Motor neuron (in vitro differentiated cells): ENCODE results near the gene PLEKHA3. TPM values are rescaled to one million over a fixed set of nuclear protein-coding genes. Genes with fewer than 3 reads are reported as not detected.

Experiments used
- ATAC-seq, 8 experiments: fragments of 200-7000 bp; cut with Tn5 transposase; replicated peaks in 6 of 8; 2 replicates each; pipeline ENCODE4 v1.8.0; 2021; ENCODE audit warnings: mild to moderate bottlenecking in 8 of 8, moderate library complexity in 8 of 8
- H3K27ac ChIP-seq, 2 donors: fragments of 250-450 bp; sonication (Bioruptor Pico); 2 replicates each; pipeline ENCODE4 v1.9.0; 2021; ENCODE audit warnings: antibody characterized with exemption in 2 of 2, mild to moderate bottlenecking in 2 of 2, moderate library complexity in 1 of 2
- H3K4me1 ChIP-seq, 2 donors: fragments of 250-450 bp; sonication (Bioruptor Pico); replicated peaks in 1 of 2; 2 replicates each; pipeline ENCODE4 v1.6.1; 2021; ENCODE audit warnings: antibody characterized with exemption in 2 of 2, mild to moderate bottlenecking in 2 of 2, moderate library complexity in 1 of 2
- H3K4me3 ChIP-seq, 5 donors: fragments of 250-450 bp; sonication (Bioruptor Pico); 2 replicates each; pipeline ENCODE4 v1.9.0; 2021; ENCODE audit warnings: antibody characterized with exemption in 5 of 5, mild to moderate bottlenecking in 5 of 5, moderate library complexity in 4 of 5
- WGBS, 10 experiments: fragments of 450-650 bp; shearing (Covaris generic); methylation state at CpG; one replicate each; pipeline ENCODE4 v1.0.0; 2022; 5-methylcytosine and 5-hydroxymethylcytosine counted together
- in situ Hi-C, 9 experiments: fragments of 400-800 bp; cut with MboI; loops; one replicate each; pipeline ENCODE4 v1.15.0; 2021; ENCODE audit warnings: low sequenced_read_pairs in 9 of 9, low pct_unique_long_range_greater_than_20kb in 2 of 9; ENCODE audit not compliant: unreplicated experiment in 9 of 9
- total RNA-seq, 8 experiments: library from RNA; unstranded; fragments of 300-600 nt; gene quantifications; 2 replicates each; pipeline versions ENCODE4 v1.2.3 to v1.2.4, GENCODE V29; 2022

Gene PLEKHA3
- total RNA-seq, 8 experiments from 2014 or later: 6.0 to 20.0 (median 8.5) TPM

- in situ Hi-C loops: no loop called here
- Histone ChIP-seq H3K4me3 (no peak overlapping the region), H3K4me1 (no peaks in the 10 kb centered on the region), H3K27ac (no peak overlapping the region)
- WGBS, 10 experiments: 61 to 100% (median 93%) methylated on average over 2 to 8 of the region's 8 CpGs; no CpG with 5 or more reads in 3 of the 10 experiments
- no peak for ATAC-seq
Measured at GRCh38 chr2:178530625-178531142, 50.4 kb downstream of the PLEKHA3 start.

- Histone ChIP-seq H3K4me3 (no peak overlapping the region), H3K27ac (no peak overlapping the region), H3K4me1 (no peaks in the 10 kb centered on the region)
- in situ Hi-C loops: no loop called here
- WGBS, 10 experiments: 86 to 100% (median 93%) methylated on average over 4 to 12 of the region's 12 CpGs; no CpG with 5 or more reads in 1 of the 10 experiments
- no peak for ATAC-seq
Measured at GRCh38 chr2:178531168-178531567, 50.9 kb downstream of the PLEKHA3 start.

DNA sequence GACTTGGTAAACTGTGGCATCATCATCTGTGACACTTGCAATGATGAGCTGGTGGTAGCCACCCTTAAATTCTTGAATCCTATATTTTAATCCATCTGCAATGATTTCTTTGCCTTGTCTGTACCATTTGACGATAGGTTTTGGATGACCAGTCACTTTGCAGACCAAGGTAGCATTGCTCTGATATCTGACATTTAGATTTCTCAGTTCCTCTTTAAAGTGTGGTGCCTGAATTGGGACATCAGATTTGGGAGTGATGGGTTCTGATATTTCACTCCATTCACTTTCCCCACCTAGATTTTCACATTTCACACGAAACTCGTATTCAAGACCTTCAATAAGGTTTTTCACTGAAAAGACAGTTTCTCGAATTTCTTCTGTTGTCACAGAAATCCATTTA, 55.8 kb downstream of the PLEKHA3 start:
- no peak for ATAC-seq
- Histone ChIP-seq H3K4me3 (no peak overlapping the region), H3K27ac (no peak overlapping the region), H3K4me1 (no peaks in the 10 kb centered on the region)
- in situ Hi-C loops: no loop called here
- 65 to 98% (median 87%) methylated on average over 2 to 4 of the region's 4 CpGs; no CpG with 5 or more reads in 1 of the 10 experiments for WGBS, 10 experiments

GRCh38 chr2:178542161-178542560, 61.9 kb downstream of the PLEKHA3 start:
- ATAC-seq: no peak
- in situ Hi-C loops: no loop called here
- no peaks in the 10 kb centered on the region for H3K4me1 ChIP-seq
- H3K27ac ChIP-seq: no peak overlapping the region
- WGBS, 10 experiments: 86 to 97% (median 94%) methylated on average over 3 to 10 of the region's 12 CpGs; no CpG with 5 or more reads in 2 of the 10 experiments
- H3K4me3 ChIP-seq: no peak overlapping the region

GRCh38 chr2:178542569-178542968, 62.3 kb downstream of the PLEKHA3 start:
- no peak overlapping the region for H3K27ac ChIP-seq
- in situ Hi-C loops: no loop called here
- H3K4me3 ChIP-seq: no peak overlapping the region
- ATAC-seq: no peak
- WGBS, 10 experiments: 68 to 100% (median 89%) methylated on average over 1 to 5 of the region's 5 CpGs
- H3K4me1 ChIP-seq: no peaks in the 10 kb centered on the region

DNA sequence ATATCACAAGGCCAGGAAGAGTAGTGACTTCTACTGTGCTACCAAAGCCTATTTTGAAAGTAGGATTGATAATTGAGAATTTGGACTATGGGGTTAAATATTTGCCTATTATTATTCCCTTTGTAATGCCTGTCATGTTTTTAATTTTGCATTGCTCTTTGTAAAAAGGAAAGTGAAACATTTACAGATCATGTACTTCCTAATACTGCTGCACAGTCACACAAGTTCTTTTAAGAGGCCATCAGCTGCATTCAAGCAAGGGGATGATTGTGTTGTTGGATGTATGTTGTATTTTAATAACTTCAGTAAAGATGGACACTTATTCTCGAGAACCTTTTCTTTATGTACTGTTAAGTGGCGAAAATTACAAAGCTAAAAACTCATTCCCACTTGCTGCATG, 70.1 kb downstream of the PLEKHA3 start:
- ATAC-seq: no peak
- H3K4me1 ChIP-seq: no peaks in the 10 kb centered on the region
- H3K27ac ChIP-seq: no peak overlapping the region
- no peak overlapping the region for H3K4me3 ChIP-seq
- in situ Hi-C loops: no loop called here
- 39 to 88% (median 79%) methylated on average over 1 to 2 of the region's 2 CpGs for WGBS, 10 experiments

DNA sequence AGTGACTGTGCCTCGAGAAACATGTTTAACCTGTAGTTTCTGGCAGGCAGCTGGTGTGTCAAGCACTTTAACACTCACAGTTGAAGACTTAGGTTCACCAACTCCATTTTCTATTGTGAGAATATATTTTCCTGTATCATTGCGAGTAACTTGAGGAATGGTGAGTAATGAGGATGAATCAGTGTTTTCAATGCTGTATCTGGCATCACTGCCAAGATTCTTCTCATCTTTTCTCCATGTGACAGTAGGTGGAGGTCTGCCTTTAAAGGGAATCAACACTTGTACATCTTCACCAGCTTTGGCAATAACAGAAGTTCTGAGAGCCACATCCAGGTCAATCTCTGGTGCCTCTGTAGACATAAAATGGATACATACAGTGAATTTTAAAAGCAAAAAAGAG, 72.8 kb downstream of the PLEKHA3 start:
- 0 to 86% (median 40%) methylated on average over 1 to 2 of the region's 2 CpGs; no CpG with 5 or more reads in 3 of the 10 experiments for WGBS, 10 experiments
- in situ Hi-C loops: no loop called here
- H3K4me3 ChIP-seq: no peak overlapping the region
- no peaks in the 10 kb centered on the region for H3K4me1 ChIP-seq
- no peak overlapping the region for H3K27ac ChIP-seq
- ATAC-seq: peak in 2 of 8 experiments; percentile 79 to 84

Other genes starting within 250 kb of the PLEKHA3 start
- 10 to 100 TPM; 28.6 to 74.0 (median 63.6) TPM for gene PRKRA, start 29.3 kb upstream of the PLEKHA3 start, total RNA-seq
- 10 to 100 TPM in 1 of 8 experiments, 1 to 10 TPM in 7; 1.8 to 12.0 (median 4.5) TPM for gene PJVK, start 29.1 kb upstream of the PLEKHA3 start, total RNA-seq
- gene FKBP7, start 1.9 kb upstream of the PLEKHA3 start, total RNA-seq: 10 to 100 TPM; 13.5 to 48.3 (median 25.4) TPM